Mesenchymal stem cell (in vitro differentiated cells and primary cell): ENCODE measurements around the gene CDC5L.

Source experiments
- DNase-seq: peaks from one replicate; pipeline ENCODE4 v3.0.0-alpha.2; 2013
- H2AFZ ChIP-seq: one replicate; pipeline ENCODE4 v1.6.1; 2013; ENCODE audit warnings: low read depth, mild to moderate bottlenecking, control low read depth, inconsistent platforms, low read length, moderate library complexity
- H2AK5ac ChIP-seq: 2 replicates; pipeline ENCODE4 v1.6.1; 2013; ENCODE audit warnings: low read length, moderate library complexity, mild to moderate bottlenecking, inconsistent platforms; ENCODE audit not compliant: severe bottlenecking
- H2BK120ac ChIP-seq: one replicate; pipeline ENCODE4 v1.6.1; 2013; ENCODE audit warnings: low read depth, mild to moderate bottlenecking, inconsistent platforms, low read length, moderate library complexity
- H2BK12ac ChIP-seq, 2 experiments: one replicate each; pipeline ENCODE4 v1.6.1; 2013; ENCODE audit warnings: inconsistent platforms in 2 of 2, low read length in 2 of 2, mild to moderate bottlenecking in 2 of 2, moderate library complexity in 2 of 2, control low read depth in 1 of 2
- H2BK15ac ChIP-seq: one replicate; pipeline ENCODE4 v1.6.1; 2013; ENCODE audit warnings: mild to moderate bottlenecking, low read depth, inconsistent platforms; ENCODE audit not compliant: poor library complexity, severe bottlenecking
- H2BK5ac ChIP-seq: 2 replicates; pipeline ENCODE4 v1.6.1; 2013; ENCODE audit warnings: low read depth, mild to moderate bottlenecking, low read length, control low read depth, inconsistent platforms; ENCODE audit not compliant: poor library complexity, severe bottlenecking
- H3K14ac ChIP-seq, 2 experiments: one replicate each; pipeline ENCODE4 v1.6.1; 2013; ENCODE audit warnings: inconsistent platforms in 2 of 2, low read length in 2 of 2, control low read depth in 1 of 2, mild to moderate bottlenecking in 1 of 2, moderate library complexity in 1 of 2
- H3K18ac ChIP-seq, 2 experiments: one replicate each; pipeline ENCODE4 v1.6.1; 2013; ENCODE audit warnings: inconsistent platforms in 2 of 2, low read length in 2 of 2, control low read depth in 1 of 2, low read depth in 1 of 2, mild to moderate bottlenecking in 1 of 2
- H3K23ac ChIP-seq, 2 experiments: one replicate each; pipeline ENCODE4 v1.6.1; 2013; ENCODE audit warnings: inconsistent platforms in 2 of 2, low read length in 2 of 2, mild to moderate bottlenecking in 2 of 2, moderate library complexity in 2 of 2, control low read depth in 1 of 2
- H3K27ac ChIP-seq: 2 replicates; pipeline ENCODE4 v1.5.1; 2013; ENCODE audit warnings: mild to moderate bottlenecking, moderate library complexity, low read length, control low read depth, inconsistent platforms; ENCODE audit not compliant: poor library complexity, severe bottlenecking
- H3K27me3 ChIP-seq, 2 experiments: 2 replicates each; pipeline versions ENCODE4 v1.6.1 to v1.7.0; 2013; ENCODE audit warnings: low read length in 2 of 2, mild to moderate bottlenecking in 2 of 2, moderate library complexity in 2 of 2, control low read depth in 1 of 2, inconsistent platforms in 1 of 2; ENCODE audit not compliant: control insufficient read depth in 1 of 2, insufficient read depth in 1 of 2
- H3K36me3 ChIP-seq, 2 experiments: 2 replicates each; pipeline versions ENCODE4 v1.6.1 to v1.7.0; 2013; ENCODE audit warnings: low read length in 2 of 2, control low read depth in 1 of 2, inconsistent platforms in 1 of 2, low read depth in 1 of 2, mild to moderate bottlenecking in 1 of 2; ENCODE audit not compliant: insufficient read depth in 2 of 2, control insufficient read depth in 1 of 2
- H3K4ac ChIP-seq, 2 experiments: one replicate each; pipeline ENCODE4 v1.6.1; 2013; ENCODE audit warnings: inconsistent platforms in 2 of 2, low read length in 2 of 2, mild to moderate bottlenecking in 2 of 2, moderate library complexity in 2 of 2, control low read depth in 1 of 2, low read depth in 1 of 2
- H3K4me1 ChIP-seq: 2 replicates; pipeline ENCODE4 v1.6.1; 2013; ENCODE audit warnings: low read depth, low read length, control low read depth; ENCODE audit not compliant: control insufficient read depth, insufficient read depth
- H3K4me2 ChIP-seq: 2 replicates; pipeline ENCODE4 v1.6.1; 2013; ENCODE audit warnings: low read length, mild to moderate bottlenecking, inconsistent platforms; ENCODE audit not compliant: poor library complexity, severe bottlenecking
- H3K4me3 ChIP-seq, 2 experiments: 2 replicates each; pipeline versions ENCODE4 v1.5.1 to v1.7.0; 2013; ENCODE audit warnings: low read length in 2 of 2, mild to moderate bottlenecking in 2 of 2, control low read depth in 1 of 2, low read depth in 1 of 2; ENCODE audit not compliant: insufficient read depth in 1 of 2
- H3K79me1 ChIP-seq: replicated peaks from 2 replicates; pipeline ENCODE4 v1.6.1; 2013; ENCODE audit warnings: mild to moderate bottlenecking, control low read depth, low read length, inconsistent platforms; ENCODE audit not compliant: poor library complexity, severe bottlenecking
- H3K9ac ChIP-seq: 2 replicates; pipeline ENCODE4 v1.7.0; 2013; ENCODE audit warnings: mild to moderate bottlenecking, low read length, moderate library complexity
- H3K9me3 ChIP-seq: 2 replicates; pipeline ENCODE4 v1.7.0; 2013; ENCODE audit warnings: mild to moderate bottlenecking, low read length; ENCODE audit not compliant: control insufficient read depth
- H4K8ac ChIP-seq: one replicate; pipeline ENCODE4 v1.6.1; 2013; ENCODE audit warnings: inconsistent platforms, mild to moderate bottlenecking, low read length, moderate library complexity
- H4K91ac ChIP-seq: one replicate; pipeline ENCODE4 v1.6.1; 2013; ENCODE audit warnings: mild to moderate bottlenecking, low read length, inconsistent platforms
- WGBS: methylation state at CpG from one replicate; pipeline ENCODE4 v1.1.7; 2013; ENCODE audit warnings: mixed read lengths; 5-methylcytosine and 5-hydroxymethylcytosine counted together

The CDC5L gene

DNA sequence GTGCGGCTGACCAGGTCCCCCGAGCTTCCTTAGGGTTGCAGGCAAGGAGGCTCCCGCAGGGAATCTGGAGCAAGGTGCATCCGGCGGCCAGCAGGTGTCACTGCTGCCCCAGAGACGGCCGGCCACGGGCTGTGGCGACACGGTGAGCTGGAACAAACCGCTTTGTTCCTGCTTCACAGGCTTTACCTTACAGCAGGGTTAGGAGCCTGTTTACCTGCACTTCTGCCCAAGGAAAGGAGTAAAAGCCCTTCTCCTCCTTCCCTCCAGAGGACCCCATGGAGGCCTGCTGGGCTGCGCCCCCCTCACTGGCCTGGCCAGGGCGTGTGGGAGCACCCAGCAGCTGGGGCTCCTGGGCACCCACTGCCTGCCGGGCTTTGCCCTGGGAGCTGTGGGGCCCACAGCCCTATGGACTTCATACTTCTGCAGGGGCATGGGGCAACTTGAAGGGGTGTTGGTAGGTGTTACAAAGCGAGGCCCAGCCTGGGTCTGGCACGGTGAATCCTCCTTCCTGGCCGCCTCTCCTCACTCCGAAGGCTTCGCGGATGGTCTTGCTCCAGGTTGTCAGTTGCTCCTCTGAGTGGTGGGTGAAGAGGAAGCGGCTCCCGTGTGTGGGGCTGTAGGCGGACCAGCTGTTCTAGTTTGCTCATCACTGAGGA lies 88.4 kb downstream of the CDC5L start:
- Histone ChIP-seq H3K27ac (no peak overlapping the region), H3K4ac (no peak overlapping the region), H3K23ac (no peak overlapping the region), H3K9me3 (no peaks in the 10 kb centered on the region), H3K36me3 (no peaks in the 10 kb centered on the region), H4K8ac (no peak overlapping the region), H3K27me3 (peaks cover 5 to 40% of the 10 kb centered on the region in 2 experiments), H2BK15ac (no peak overlapping the region), H2BK12ac (peak overlapping the region; percentile 2 to 17), H3K18ac (no peak overlapping the region), H3K9ac (peak overlapping the region; percentile 82), H3K4me3 (no peak overlapping the region), H3K14ac (peak overlapping the region in 1 of 2 experiments; percentile 9), H2AFZ (no peak overlapping the region), H4K91ac (peak overlapping the region; percentile 52), H3K79me1 (no peaks in the 10 kb centered on the region), H3K4me1 (peaks cover 8% of the 10 kb centered on the region), H2AK5ac (peak overlapping the region; percentile 11), H2BK5ac (no peak overlapping the region), H2BK120ac (no peak overlapping the region), H3K4me2 (peak overlapping the region; percentile 6)
- WGBS = 46% methylated on average over 23 of the region's 23 CpGs
- peak; percentile 66 for DNase-seq

DNA sequence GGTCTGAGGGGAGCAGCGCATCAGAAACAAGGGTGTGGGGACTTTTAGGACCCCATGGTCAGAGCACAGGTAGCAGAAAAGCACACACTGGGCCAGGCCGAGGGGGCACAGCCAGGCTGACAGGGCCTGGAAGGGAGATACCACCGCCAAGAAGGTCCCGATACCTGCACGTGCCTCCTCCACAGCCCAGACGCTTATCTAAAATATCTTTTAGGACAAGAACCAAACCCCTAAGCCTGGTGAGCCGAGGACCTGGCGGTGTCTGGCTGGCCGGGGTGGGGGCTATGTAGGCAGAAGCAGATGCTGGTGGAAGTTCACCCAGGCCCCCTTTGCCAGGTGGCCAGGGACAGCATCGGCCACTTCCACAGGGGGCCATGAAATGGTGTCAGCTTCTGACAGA lies 89.3 kb downstream of the CDC5L start:
- Histone ChIP-seq H2BK120ac (no peak overlapping the region), H3K23ac (no peak overlapping the region), H2BK15ac (no peak overlapping the region), H3K18ac (no peak overlapping the region), H2AFZ (no peak overlapping the region), H3K27ac (no peak overlapping the region), H3K4me1 (peaks cover 7% of the 10 kb centered on the region), H3K9me3 (no peaks in the 10 kb centered on the region), H2AK5ac (peak overlapping the region; percentile 18), H3K4ac (no peak overlapping the region), H3K79me1 (no peaks in the 10 kb centered on the region), H3K27me3 (peaks cover 5 to 42% of the 10 kb centered on the region in 2 experiments), H3K4me3 (no peak overlapping the region), H3K9ac (no peak overlapping the region), H2BK12ac (no peak overlapping the region), H4K8ac (no peak overlapping the region), H3K36me3 (no peaks in the 10 kb centered on the region), H2BK5ac (no peak overlapping the region), H3K14ac (no peak overlapping the region), H4K91ac (no peak overlapping the region), H3K4me2 (no peak overlapping the region)
- DNase-seq = no peak
- 92% methylated on average over 9 of the region's 10 CpGs for WGBS

DNA sequence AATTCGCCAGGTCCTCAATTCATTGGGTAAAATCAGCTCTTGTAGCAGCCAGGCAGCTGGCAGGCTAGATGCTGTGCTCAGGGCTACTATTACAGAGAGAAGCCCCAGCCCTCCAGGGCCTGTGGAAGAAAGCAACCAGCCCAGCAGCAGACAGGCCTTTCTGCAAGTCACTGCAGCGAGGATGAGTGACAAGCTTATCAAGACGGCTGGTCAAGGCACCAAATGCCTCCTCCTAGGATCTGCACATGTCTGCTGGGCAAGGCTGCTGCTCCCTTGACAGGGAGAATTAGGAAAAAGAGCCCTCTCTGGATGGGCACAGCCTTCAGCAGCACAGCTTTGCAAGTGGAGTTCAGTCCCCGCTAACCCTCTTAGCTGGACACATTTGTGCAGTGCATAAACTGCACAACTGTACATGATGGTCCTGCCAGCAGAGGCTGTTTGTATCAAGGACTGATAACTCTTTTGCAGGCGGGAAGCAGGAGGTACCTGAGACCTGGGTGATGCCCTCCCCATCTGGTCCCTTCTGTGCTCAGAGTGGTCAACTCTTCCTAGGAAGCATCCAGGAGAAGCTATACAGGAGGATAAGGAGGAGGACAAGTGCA lies 89.9 kb downstream of the CDC5L start:
- peaks cover 5 to 47% of the 10 kb centered on the region in 2 experiments for H3K27me3 ChIP-seq
- no peak overlapping the region for H3K23ac ChIP-seq
- no peak overlapping the region for H3K14ac ChIP-seq
- H3K27ac ChIP-seq = no peak overlapping the region
- H2AFZ ChIP-seq = no peak overlapping the region
- no peak overlapping the region for H3K18ac ChIP-seq
- H3K4me1 ChIP-seq = peaks cover 7% of the 10 kb centered on the region
- no peak overlapping the region for H4K91ac ChIP-seq
- WGBS = 79% methylated on average over 5 of the region's 5 CpGs
- H3K9me3 ChIP-seq = no peaks in the 10 kb centered on the region
- H3K4ac ChIP-seq = no peak overlapping the region
- H3K4me3 ChIP-seq = no peak overlapping the region
- H2BK5ac ChIP-seq = no peak overlapping the region
- H2BK15ac ChIP-seq = no peak overlapping the region
- H2BK120ac ChIP-seq = no peak overlapping the region
- no peak overlapping the region for H4K8ac ChIP-seq
- H3K4me2 ChIP-seq = no peak overlapping the region
- no peak for DNase-seq
- H3K9ac ChIP-seq = no peak overlapping the region
- no peak overlapping the region for H2BK12ac ChIP-seq
- no peaks in the 10 kb centered on the region for H3K36me3 ChIP-seq
- no peak overlapping the region for H2AK5ac ChIP-seq
- H3K79me1 ChIP-seq = no peaks in the 10 kb centered on the region

DNA sequence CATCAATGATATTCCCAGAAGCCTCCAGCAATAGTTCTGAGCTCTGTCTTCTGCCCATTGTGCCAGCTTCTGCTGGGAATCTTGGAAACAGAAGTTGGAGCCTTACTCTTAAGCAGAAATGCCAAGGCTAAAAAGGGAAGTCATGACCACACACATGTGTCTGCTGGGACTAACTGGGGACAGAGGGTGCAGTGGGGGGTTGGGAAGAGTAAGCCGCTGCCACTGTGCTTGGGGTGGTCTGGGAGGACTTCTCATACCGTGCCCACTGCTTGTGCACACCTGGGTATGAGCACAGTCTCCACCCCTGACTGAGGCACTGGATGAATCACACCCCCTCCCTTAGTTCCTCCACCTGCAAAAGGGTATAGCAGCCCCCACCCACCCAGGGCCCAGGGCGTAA lies 90.7 kb downstream of the CDC5L start:
- no peak overlapping the region for H3K18ac ChIP-seq
- no peaks in the 10 kb centered on the region for H3K36me3 ChIP-seq
- H3K23ac ChIP-seq = no peak overlapping the region
- H3K27me3 ChIP-seq = peaks cover 5 to 54% of the 10 kb centered on the region in 2 experiments
- no peak overlapping the region for H3K14ac ChIP-seq
- H2AFZ ChIP-seq = no peak overlapping the region
- no peak overlapping the region for H4K91ac ChIP-seq
- no peak for DNase-seq
- H2BK12ac ChIP-seq = no peak overlapping the region
- peaks cover 7% of the 10 kb centered on the region for H3K4me1 ChIP-seq
- no peak overlapping the region for H3K27ac ChIP-seq
- H3K9me3 ChIP-seq = no peaks in the 10 kb centered on the region
- no peak overlapping the region for H2AK5ac ChIP-seq
- no peak overlapping the region for H2BK15ac ChIP-seq
- no peak overlapping the region for H2BK120ac ChIP-seq
- no peak overlapping the region for H3K4me3 ChIP-seq
- H3K9ac ChIP-seq = no peak overlapping the region
- WGBS = 86% methylated on average over 3 of the region's 3 CpGs
- no peaks in the 10 kb centered on the region for H3K79me1 ChIP-seq
- H3K4me2 ChIP-seq = no peak overlapping the region
- H3K4ac ChIP-seq = no peak overlapping the region
- H4K8ac ChIP-seq = no peak overlapping the region
- no peak overlapping the region for H2BK5ac ChIP-seq
